ENCODE results near the gene SLC16A2. TPM values are rescaled to one million over a fixed set of nuclear protein-coding genes. Genes with fewer than 3 reads are reported as not detected.

Gene SLC16A2
- total RNA-seq, 1 experiment from 2014 or later = 17.8 TPM

DNA sequence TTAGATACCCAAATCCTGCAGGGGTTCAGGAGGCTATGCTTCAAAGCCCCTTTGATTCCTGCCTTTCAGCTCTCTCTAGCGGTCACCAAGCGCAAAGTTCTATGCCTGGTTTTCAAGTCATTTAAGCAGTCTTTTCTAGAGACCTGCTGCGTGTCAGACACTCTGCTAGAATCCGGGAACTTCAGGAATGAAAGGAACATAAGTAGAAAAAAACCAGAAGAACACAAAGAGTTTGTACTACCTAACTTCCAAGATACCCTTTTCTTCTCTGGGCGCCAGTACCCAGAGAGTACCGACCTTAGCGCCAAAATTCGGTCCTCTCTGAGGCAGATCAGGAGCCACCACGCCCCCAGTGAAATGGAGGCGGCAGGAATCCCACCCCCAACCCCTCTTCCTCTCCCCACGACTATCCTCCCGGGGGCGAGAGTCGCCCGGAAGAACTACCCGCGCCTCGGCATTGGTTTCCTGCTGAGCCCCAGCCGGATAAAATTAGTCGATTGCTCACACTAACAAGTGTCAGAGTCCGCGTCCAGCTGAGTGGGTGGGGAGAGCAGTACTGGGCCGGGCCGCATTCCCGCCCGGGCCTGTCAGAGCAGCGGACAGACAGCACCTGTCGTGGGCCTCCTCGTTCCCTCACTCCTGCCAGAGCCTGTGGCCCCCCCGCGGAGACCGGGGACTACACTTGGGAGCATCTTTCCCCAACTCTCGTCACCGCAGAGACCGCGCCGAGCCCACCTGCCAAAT is 114.3 kb downstream of the SLC16A2 start:
- POLR2A ChIA-PET (ENCODE audit: low non-redundant PET) = interaction anchor here (0.6 to 0.7 kb wide), 2 partner anchors 16 to 21 kb away, joined by 3 to 6 read pairs; no protein-coding TSS in a partner anchor
- TF ChIP-seq, protein P1, sequence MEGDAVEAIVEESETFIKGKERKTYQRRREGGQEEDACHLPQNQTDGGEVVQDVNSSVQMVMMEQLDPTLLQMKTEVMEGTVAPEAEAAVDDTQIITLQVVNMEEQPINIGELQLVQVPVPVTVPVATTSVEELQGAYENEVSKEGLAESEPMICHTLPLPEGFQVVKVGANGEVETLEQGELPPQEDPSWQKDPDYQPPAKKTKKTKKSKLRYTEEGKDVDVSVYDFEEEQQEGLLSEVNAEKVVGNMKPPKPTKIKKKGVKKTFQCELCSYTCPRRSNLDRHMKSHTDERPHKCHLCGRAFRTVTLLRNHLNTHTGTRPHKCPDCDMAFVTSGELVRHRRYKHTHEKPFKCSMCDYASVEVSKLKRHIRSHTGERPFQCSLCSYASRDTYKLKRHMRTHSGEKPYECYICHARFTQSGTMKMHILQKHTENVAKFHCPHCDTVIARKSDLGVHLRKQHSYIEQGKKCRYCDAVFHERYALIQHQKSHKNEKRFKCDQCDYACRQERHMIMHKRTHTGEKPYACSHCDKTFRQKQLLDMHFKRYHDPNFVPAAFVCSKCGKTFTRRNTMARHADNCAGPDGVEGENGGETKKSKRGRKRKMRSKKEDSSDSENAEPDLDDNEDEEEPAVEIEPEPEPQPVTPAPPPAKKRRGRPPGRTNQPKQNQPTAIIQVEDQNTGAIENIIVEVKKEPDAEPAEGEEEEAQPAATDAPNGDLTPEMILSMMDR (conservative IDR thresholded peaks at IDR 0.05; ENCODE audit: low read depth, low read length) = peak; percentile 61
- no peak for TF ChIP-seq EZH2 (IDR thresholded peaks at IDR 0.05; ENCODE audit: borderline replicate concordance, low read depth, low read length, poor library complexity, severe bottlenecking)
- BruUV-seq (replicated peaks) = no TSS peak
- H3K27me3 ChIP-seq (replicated peaks; ENCODE audit: insufficient read depth, low read depth, low read length, poor library complexity) = no peaks in the 10 kb centered on the region
- H3K9me3 ChIP-seq (ENCODE audit: low read depth, low read length, poor library complexity, severe bottlenecking) = no peaks in the 10 kb centered on the region
- CTCF ChIA-PET = interaction anchor here (0.6 to 0.8 kb wide), 2 partner anchors 17 to 153 kb away, joined by 3 to 5 read pairs; no protein-coding TSS in a partner anchor
- peak; percentile 86 for DNase-seq (ENCODE audit: low spot score)
- peak overlapping the region; percentile 47 for H3K4me3 ChIP-seq (ENCODE audit: low read depth, low read length, poor library complexity, severe bottlenecking)
- H3K4me1 ChIP-seq (ENCODE audit: insufficient read depth, low read length, poor library complexity, severe bottlenecking) = peaks cover 16% of the 10 kb centered on the region
- H3K27ac ChIP-seq (ENCODE audit: low read depth, low read length, poor library complexity, severe bottlenecking) = peak overlapping the region; percentile 73
- H3K36me3 ChIP-seq (ENCODE audit: insufficient read depth, low read length, poor library complexity, severe bottlenecking) = no peaks in the 10 kb centered on the region
- intact Hi-C loops (cut with micrococcal nuclease; ENCODE audit: unreplicated experiment) = loop anchor here (1.0 to 5.0 kb wide), 2 partner anchors 113 to 152 kb away; partner anchors contain the start of gene SLC16A2

DNA sequence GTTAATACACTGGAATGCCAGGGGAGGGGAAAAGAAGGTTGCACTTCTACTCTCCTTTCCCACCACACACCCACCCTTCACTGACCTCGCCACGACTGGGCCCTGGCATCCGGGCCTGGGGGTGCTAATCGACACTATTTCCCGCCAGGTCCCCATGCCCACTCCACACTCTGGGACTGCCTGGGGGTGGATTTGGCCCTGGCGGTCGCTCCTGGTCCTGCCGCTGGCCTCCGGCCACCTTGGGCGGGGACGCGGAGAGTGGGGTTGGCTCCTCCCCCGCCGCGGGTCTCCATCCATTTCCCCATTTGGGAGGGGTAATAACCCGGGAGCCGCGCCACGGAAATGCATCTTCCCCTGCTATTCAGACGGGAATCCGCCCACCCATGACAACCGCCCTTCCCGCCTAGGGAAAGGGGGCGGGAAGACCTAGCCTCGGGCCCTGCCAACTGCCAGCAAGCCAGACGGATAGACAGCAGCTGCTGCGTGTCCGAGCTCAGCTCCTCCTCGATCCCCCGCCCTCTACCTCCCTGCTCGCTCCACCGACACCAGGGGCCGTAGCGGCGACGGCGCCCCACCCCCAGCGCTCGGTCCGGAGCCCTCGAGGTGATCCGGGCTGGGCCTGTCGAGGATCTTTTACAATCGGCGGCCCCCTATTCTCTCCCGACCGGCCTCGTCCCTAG is 115.0 kb downstream of the SLC16A2 start:
- BruUV-seq (replicated peaks) = no TSS peak
- H3K27me3 ChIP-seq (replicated peaks; ENCODE audit: insufficient read depth, low read depth, low read length, poor library complexity) = no peaks in the 10 kb centered on the region
- no peaks in the 10 kb centered on the region for H3K9me3 ChIP-seq (ENCODE audit: low read depth, low read length, poor library complexity, severe bottlenecking)
- intact Hi-C loops (cut with micrococcal nuclease; ENCODE audit: unreplicated experiment) = loop anchor here (5.0 kb wide), 1 partner anchor 114 kb away; the partner anchor contains the start of gene SLC16A2
- TF ChIP-seq EZH2 (IDR thresholded peaks at IDR 0.05; ENCODE audit: borderline replicate concordance, low read depth, low read length, poor library complexity, severe bottlenecking) = no peak
- TF ChIP-seq, protein P1 (conservative IDR thresholded peaks at IDR 0.05; ENCODE audit: low read depth, low read length) = no peak
- ChIA-PET CTCF (no interaction called here), POLR2A (ENCODE audit: low non-redundant PET) (no interaction called here)
- peak overlapping the region; percentile 73 for H3K27ac ChIP-seq (ENCODE audit: low read depth, low read length, poor library complexity, severe bottlenecking)
- no peaks in the 10 kb centered on the region for H3K36me3 ChIP-seq (ENCODE audit: insufficient read depth, low read length, poor library complexity, severe bottlenecking)
- peaks cover 16% of the 10 kb centered on the region for H3K4me1 ChIP-seq (ENCODE audit: insufficient read depth, low read length, poor library complexity, severe bottlenecking)
- DNase-seq (ENCODE audit: low spot score) = peak; percentile 91
- peak overlapping the region; percentile 47 for H3K4me3 ChIP-seq (ENCODE audit: low read depth, low read length, poor library complexity, severe bottlenecking)

DNA sequence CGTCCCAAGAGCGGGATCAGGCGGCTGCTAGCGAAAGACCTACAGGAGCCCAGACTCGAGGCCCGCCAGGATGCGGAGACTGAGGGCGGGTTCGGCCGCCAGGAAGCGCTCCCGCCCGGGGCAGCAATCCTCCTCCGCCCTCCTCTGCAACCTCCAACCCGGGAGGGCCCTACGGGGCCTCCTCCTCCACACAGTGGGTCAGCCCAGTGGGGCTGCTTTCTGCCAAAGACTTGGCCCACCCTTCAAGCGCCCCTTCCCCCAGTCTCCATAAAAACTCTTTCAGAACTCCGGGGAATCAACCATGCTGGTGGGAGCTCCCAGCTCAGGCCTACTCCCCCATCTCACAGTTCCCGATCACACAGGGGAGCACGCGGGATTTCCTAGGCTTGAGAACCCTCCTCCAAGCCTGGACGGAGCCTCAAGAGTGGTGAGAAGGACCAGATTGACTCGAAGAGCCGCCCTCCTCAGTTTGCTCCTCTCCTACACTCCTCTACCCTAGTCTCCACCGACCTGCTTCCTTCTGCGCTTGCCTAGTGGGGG is 115.6 kb downstream of the SLC16A2 start:
- CTCF ChIA-PET = no interaction called here
- Histone ChIP-seq H3K9me3 (ENCODE audit: low read depth, low read length, poor library complexity, severe bottlenecking) (no peaks in the 10 kb centered on the region), H3K27me3 (replicated peaks; ENCODE audit: insufficient read depth, low read depth, low read length, poor library complexity) (no peaks in the 10 kb centered on the region), H3K36me3 (ENCODE audit: insufficient read depth, low read length, poor library complexity, severe bottlenecking) (no peaks in the 10 kb centered on the region), H3K27ac (ENCODE audit: low read depth, low read length, poor library complexity, severe bottlenecking) (peak overlapping the region; percentile 73), H3K4me1 (ENCODE audit: insufficient read depth, low read length, poor library complexity, severe bottlenecking) (peaks cover 16% of the 10 kb centered on the region), H3K4me3 (ENCODE audit: low read depth, low read length, poor library complexity, severe bottlenecking) (peak overlapping the region; percentile 47)
- POLR2A ChIA-PET (ENCODE audit: low non-redundant PET) = no interaction called here
- intact Hi-C loops (cut with micrococcal nuclease; ENCODE audit: unreplicated experiment) = loop anchor here (5.0 kb wide), 1 partner anchor 115 kb away; the partner anchor contains the start of gene SLC16A2
- no TSS peak for BruUV-seq (replicated peaks)
- no peak for TF ChIP-seq EZH2 (IDR thresholded peaks at IDR 0.05; ENCODE audit: borderline replicate concordance, low read depth, low read length, poor library complexity, severe bottlenecking)
- TF ChIP-seq, protein P1 (conservative IDR thresholded peaks at IDR 0.05; ENCODE audit: low read depth, low read length) = no peak
- peak; percentile 20 for DNase-seq (ENCODE audit: low spot score)
